ENCODE measurements around the gene LPXN. TPM values are rescaled to one million over a fixed set of nuclear protein-coding genes. Genes with fewer than 3 reads are reported as not detected.

LPXN gene
- total and polyA plus RNA-seq, 10 of the 15 experiments (the other 5 are each of a cell fraction or from before 2014, with no cell fraction given) = 131 to 349 (median 201) TPM

- TF ChIP-seq E2F8 (IDR thresholded peaks at IDR 0.05; ENCODE audit: low read depth, partially characterized antibody) (peak; percentile 71), NFIC (IDR thresholded peaks at IDR 0.05; ENCODE audit: low read depth, low read length) (no peak), RCOR1 (conservative IDR thresholded peaks at IDR 0.05; ENCODE audit: low read depth, low read length) (peak; percentile 97), BACH1 (IDR thresholded peaks at IDR 0.05; ENCODE audit: borderline replicate concordance) (peak; percentile 71; the same call in 1 of the 2 replicates), NR2C1 (IDR thresholded peaks at IDR 0.05) (0 out of 2 replicates have a peak, but pooled peaks have one; percentile 29), BRCA1 (IDR thresholded peaks at IDR 0.05; ENCODE audit: low read depth, low read length) (peak; percentile 94), USF2 (IDR thresholded peaks at IDR 0.05; ENCODE audit: borderline replicate concordance, low read depth, low read length) (no peak)
Observed at GRCh38 chr11:58578635-58579191, 3.1 kb upstream of the LPXN start, which contains the start of gene ZFP91 (continued).

All from GM12878 (cell line).